ENCODE measurements around the gene UBASH3B.

- TF ChIP-seq, protein P1, sequence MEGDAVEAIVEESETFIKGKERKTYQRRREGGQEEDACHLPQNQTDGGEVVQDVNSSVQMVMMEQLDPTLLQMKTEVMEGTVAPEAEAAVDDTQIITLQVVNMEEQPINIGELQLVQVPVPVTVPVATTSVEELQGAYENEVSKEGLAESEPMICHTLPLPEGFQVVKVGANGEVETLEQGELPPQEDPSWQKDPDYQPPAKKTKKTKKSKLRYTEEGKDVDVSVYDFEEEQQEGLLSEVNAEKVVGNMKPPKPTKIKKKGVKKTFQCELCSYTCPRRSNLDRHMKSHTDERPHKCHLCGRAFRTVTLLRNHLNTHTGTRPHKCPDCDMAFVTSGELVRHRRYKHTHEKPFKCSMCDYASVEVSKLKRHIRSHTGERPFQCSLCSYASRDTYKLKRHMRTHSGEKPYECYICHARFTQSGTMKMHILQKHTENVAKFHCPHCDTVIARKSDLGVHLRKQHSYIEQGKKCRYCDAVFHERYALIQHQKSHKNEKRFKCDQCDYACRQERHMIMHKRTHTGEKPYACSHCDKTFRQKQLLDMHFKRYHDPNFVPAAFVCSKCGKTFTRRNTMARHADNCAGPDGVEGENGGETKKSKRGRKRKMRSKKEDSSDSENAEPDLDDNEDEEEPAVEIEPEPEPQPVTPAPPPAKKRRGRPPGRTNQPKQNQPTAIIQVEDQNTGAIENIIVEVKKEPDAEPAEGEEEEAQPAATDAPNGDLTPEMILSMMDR (CRISPR knock-in tag; IDR thresholded peaks at IDR 0.05), result no peak
- TF ChIP-seq DR1 (CRISPR knock-in tag; IDR thresholded peaks at IDR 0.05), result no peak
Measured at GRCh38 chr11:122850076-122850631, 194.6 kb downstream of the UBASH3B start.

All from HepG2 (cell line).